Measurements from ENCODE around the gene MRGPRG.

MRGPRG gene

GRCh38 chr11:3207526-3208189 lies 11.0 kb downstream of the MRGPRG start:
- Histone ChIP-seq H3K36me3 (ENCODE audit: insufficient read depth, low read length) (no peaks in the 10 kb centered on the region), H3K9me3 (ENCODE audit: low read length) (no peaks in the 10 kb centered on the region), H3K4me3 (ENCODE audit: low read length) (no peak overlapping the region), H3K27me3 (ENCODE audit: insufficient read depth, low read length) (peaks cover 28% of the 10 kb centered on the region), H3K4me1 (ENCODE audit: insufficient read depth, low read length) (no peaks in the 10 kb centered on the region), H2AFZ (ENCODE audit: low read depth, low read length) (no peak overlapping the region)

- no peaks in the 10 kb centered on the region for H3K4me1 ChIP-seq (ENCODE audit: insufficient read depth, low read length)
- H3K9me3 ChIP-seq (ENCODE audit: low read length) = no peaks in the 10 kb centered on the region
- H2AFZ ChIP-seq (ENCODE audit: low read depth, low read length) = no peak overlapping the region
- no peaks in the 10 kb centered on the region for H3K36me3 ChIP-seq (ENCODE audit: insufficient read depth, low read length)
- H3K27me3 ChIP-seq (ENCODE audit: insufficient read depth, low read length) = peaks cover 36% of the 10 kb centered on the region
- no peak overlapping the region for H3K4me3 ChIP-seq (ENCODE audit: low read length)
These were observed 11.8 kb downstream of the MRGPRG start for GRCh38 chr11:3206922-3207204.

- Histone ChIP-seq H2AFZ (ENCODE audit: low read depth, low read length) (no peak overlapping the region), H3K4me1 (ENCODE audit: insufficient read depth, low read length) (no peaks in the 10 kb centered on the region), H3K9me3 (ENCODE audit: low read length) (no peaks in the 10 kb centered on the region), H3K36me3 (ENCODE audit: insufficient read depth, low read length) (no peaks in the 10 kb centered on the region), H3K4me3 (ENCODE audit: low read length) (no peak overlapping the region), H3K27me3 (ENCODE audit: insufficient read depth, low read length) (peaks cover 42% of the 10 kb centered on the region)
These were observed 12.3 kb downstream of the MRGPRG start for GRCh38 chr11:3206156-3206921.

- no peak overlapping the region for H2AFZ ChIP-seq (ENCODE audit: low read depth, low read length)
- no peaks in the 10 kb centered on the region for H3K4me1 ChIP-seq (ENCODE audit: insufficient read depth, low read length)
- H3K9me3 ChIP-seq (ENCODE audit: low read length) = no peaks in the 10 kb centered on the region
- H3K36me3 ChIP-seq (ENCODE audit: insufficient read depth, low read length) = no peaks in the 10 kb centered on the region
- no peak overlapping the region for H3K4me3 ChIP-seq (ENCODE audit: low read length)
- H3K27me3 ChIP-seq (ENCODE audit: insufficient read depth, low read length) = peaks cover 49% of the 10 kb centered on the region
These were observed 13.1 kb downstream of the MRGPRG start for GRCh38 chr11:3205261-3206155.

GRCh38 chr11:3204141-3205015 lies 14.2 kb downstream of the MRGPRG start:
- Histone ChIP-seq H3K4me3 (ENCODE audit: low read length) (no peak overlapping the region), H3K9me3 (ENCODE audit: low read length) (no peaks in the 10 kb centered on the region), H3K36me3 (ENCODE audit: insufficient read depth, low read length) (no peaks in the 10 kb centered on the region), H2AFZ (ENCODE audit: low read depth, low read length) (no peak overlapping the region), H3K4me1 (ENCODE audit: insufficient read depth, low read length) (no peaks in the 10 kb centered on the region), H3K27me3 (ENCODE audit: insufficient read depth, low read length) (peaks cover 50% of the 10 kb centered on the region)

GRCh38 chr11:3203221-3204043 lies 15.2 kb downstream of the MRGPRG start:
- Histone ChIP-seq H3K4me1 (ENCODE audit: insufficient read depth, low read length) (no peaks in the 10 kb centered on the region), H3K36me3 (ENCODE audit: insufficient read depth, low read length) (no peaks in the 10 kb centered on the region), H3K4me3 (ENCODE audit: low read length) (no peak overlapping the region), H2AFZ (ENCODE audit: low read depth, low read length) (no peak overlapping the region), H3K27me3 (ENCODE audit: insufficient read depth, low read length) (peaks cover 50% of the 10 kb centered on the region), H3K9me3 (ENCODE audit: low read length) (no peaks in the 10 kb centered on the region)

- H3K27me3 ChIP-seq (ENCODE audit: insufficient read depth, low read length) = peaks cover 56% of the 10 kb centered on the region
These were observed 15.9 kb downstream of the MRGPRG start for GRCh38 chr11:3202759-3203158.

GRCh38 chr11:3202305-3202704 lies 16.3 kb downstream of the MRGPRG start:
- peaks cover 60% of the 10 kb centered on the region for H3K27me3 ChIP-seq (ENCODE audit: insufficient read depth, low read length)
- no peaks in the 10 kb centered on the region for H3K4me1 ChIP-seq (ENCODE audit: insufficient read depth, low read length)
- H3K9me3 ChIP-seq (ENCODE audit: low read length) = no peaks in the 10 kb centered on the region
- H3K36me3 ChIP-seq (ENCODE audit: insufficient read depth, low read length) = no peaks in the 10 kb centered on the region
- no peak overlapping the region for H2AFZ ChIP-seq (ENCODE audit: low read depth, low read length)
- no peak overlapping the region for H3K4me3 ChIP-seq (ENCODE audit: low read length)

More at GRCh38 chr11:3202759-3203158, 15.9 kb downstream of the MRGPRG start:
- H3K9me3 ChIP-seq (ENCODE audit: low read length) = no peaks in the 10 kb centered on the region
- H3K36me3 ChIP-seq (ENCODE audit: insufficient read depth, low read length) = no peaks in the 10 kb centered on the region
- no peaks in the 10 kb centered on the region for H3K4me1 ChIP-seq (ENCODE audit: insufficient read depth, low read length)
- H2AFZ ChIP-seq (ENCODE audit: low read depth, low read length) = no peak overlapping the region
- no peak overlapping the region for H3K4me3 ChIP-seq (ENCODE audit: low read length)

- no peaks in the 10 kb centered on the region for H3K4me1 ChIP-seq (ENCODE audit: insufficient read depth, low read length)
- no peak overlapping the region for H2AFZ ChIP-seq (ENCODE audit: low read depth, low read length)
- no peaks in the 10 kb centered on the region for H3K36me3 ChIP-seq (ENCODE audit: insufficient read depth, low read length)
- no peak overlapping the region for H3K4me3 ChIP-seq (ENCODE audit: low read length)
- H3K9me3 ChIP-seq (ENCODE audit: low read length) = no peaks in the 10 kb centered on the region
- peaks cover 66% of the 10 kb centered on the region for H3K27me3 ChIP-seq (ENCODE audit: insufficient read depth, low read length)
These were observed 16.9 kb downstream of the MRGPRG start for GRCh38 chr11:3201677-3202181.

- Histone ChIP-seq H3K4me1 (ENCODE audit: insufficient read depth, low read length) (no peaks in the 10 kb centered on the region), H3K27me3 (ENCODE audit: insufficient read depth, low read length) (peaks cover 68% of the 10 kb centered on the region), H3K4me3 (ENCODE audit: low read length) (no peak overlapping the region), H3K9me3 (ENCODE audit: low read length) (no peaks in the 10 kb centered on the region), H3K36me3 (ENCODE audit: insufficient read depth, low read length) (no peaks in the 10 kb centered on the region), H2AFZ (ENCODE audit: low read depth, low read length) (no peak overlapping the region)
These were observed 17.5 kb downstream of the MRGPRG start for GRCh38 chr11:3201112-3201581.

GRCh38 chr11:3200388-3201111 lies 18.1 kb downstream of the MRGPRG start:
- Histone ChIP-seq H3K4me3 (ENCODE audit: low read length) (no peak overlapping the region), H2AFZ (ENCODE audit: low read depth, low read length) (no peak overlapping the region), H3K9me3 (ENCODE audit: low read length) (no peaks in the 10 kb centered on the region), H3K4me1 (ENCODE audit: insufficient read depth, low read length) (no peaks in the 10 kb centered on the region), H3K36me3 (ENCODE audit: insufficient read depth, low read length) (no peaks in the 10 kb centered on the region), H3K27me3 (ENCODE audit: insufficient read depth, low read length) (peaks cover 66% of the 10 kb centered on the region)
